Ovary (tissue), 9 donors: Measurements from ENCODE around the gene TMEFF2. TPM values are rescaled to one million over a fixed set of nuclear protein-coding genes. Genes with fewer than 3 reads are reported as not detected.

Source experiments
- DNase-seq, 5 donors: peaks; one replicate each; pipeline ENCODE4 v3.0.0-alpha.2; 2019 to 2020
- H3K27ac ChIP-seq, 2 donors: fragments of 200-600 bp; one replicate each; pipeline versions ENCODE4 v1.5.1 to v1.8.0; 2019 to 2022
- H3K27me3 ChIP-seq: fragments of 200-600 bp; one replicate; pipeline ENCODE4 v1.8.0; 2022
- H3K36me3 ChIP-seq: fragments of 200-600 bp; sonication (generic); one replicate; pipeline ENCODE4 v1.5.1; 2019
- H3K4me1 ChIP-seq: one replicate; pipeline ENCODE4 v1.8.1; 2013; ENCODE audit warnings: mild to moderate bottlenecking, moderate library complexity; ENCODE audit not compliant: insufficient read depth
- H3K4me3 ChIP-seq: fragments of 200-600 bp; sonication (generic); one replicate; pipeline ENCODE4 v1.5.1; 2017
- H3K9me3 ChIP-seq, 2 donors: fragments of 200-600 bp in 1 of 2; sonication (generic) in 1 of 2; one replicate each; pipeline versions ENCODE4 v1.5.1 to v1.8.1; 2013 to 2019; ENCODE audit warnings: mild to moderate bottlenecking in 1 of 2, moderate library complexity in 1 of 2
- EP300 ChIP-seq: sonication (generic); formaldehyde crosslinking; IDR thresholded peaks from one replicate; pipeline ENCODE4 v1.6.1; 2017; ENCODE audit warnings: antibody characterized with exemption
- POLR2A ChIP-seq: fragments of 450-650 bp; IDR thresholded peaks from one replicate; pipeline ENCODE4 v1.6.1; 2017; ENCODE audit warnings: antibody characterized with exemption, mild to moderate bottlenecking, moderate library complexity
- WGBS, 3 donors: extraction: QIAGEN DNeasy Blood & Tissue Kit in 1 of 3; methylation state at CpG; one replicate each; pipeline versions ENCODE4 v1.1.5 to v1.1.7; 2013 to 2017; 5-methylcytosine and 5-hydroxymethylcytosine counted together
- intact Hi-C, 4 donors: fragments of 100-400 bp; cut with DNase I; formaldehyde crosslinking; loops; one replicate each; pipeline versions ENCODE4 v1.11.0 to v1.15.1; 2022 to 2023
- polyA plus RNA-seq, 2 donors: library from polyadenylated mRNA; stranded (reverse); fragments of 200-250 nt in 1 of 2; fragments of 350-450 nt in 1 of 2; fragmentation: Illumina TruSeq in 1 of 2; extraction: RNeasy Lipid Tissue Mini Kit (QIAGEN cat#74804) in 1 of 2; gene quantifications; one replicate each; pipeline ENCODE4 v1.2.3, GENCODE V29; 2013 to 2014
- total RNA-seq, 7 donors: library from RNA; depleted of rRNA in 2 of 7; stranded (reverse); fragments of >200 nt in 2 of 7; fragmentation: NEBNext Ultra II Directional in 3 of 7; extraction: Animal tissue kit (Norgen Biotek cat#: 25700) in 3 of 7; gene quantifications; one replicate each; pipeline versions ENCODE4 v1.1.0 to v1.2.4, GENCODE V29; 2016 to 2023
- TF ChIP-seq, protein P1 (sequence below), 3 donors: fragments of 450-650 bp in 2 of 3; fragments of 200-600 bp in 1 of 3; IDR thresholded peaks; one replicate each; pipeline versions ENCODE4 v1.5.1 to v1.8.0; 2016 to 2022; ENCODE audit warnings: antibody characterized with exemption in 3 of 3, mild to moderate bottlenecking in 1 of 3
- donor health status: DM: no; HTN: no; CAD: no; lungs with moderate emphysema.
- donor health status: DM: no; HTN: no; CAD: no.
- donor health status: Bipolar disorder and iron deficiency.
- donor health status: DM: yes; HTN: yes; CAD: no.
- donor health status: DM: no; HTN: no; CAD: no.
- donor health status: DM: yes; HTN: yes; CAD: no.

Gene TMEFF2
- total and polyA plus RNA-seq, 9 donors: 0.05 to 0.34 (median 0.08) TPM; not detected in 5

DNA sequence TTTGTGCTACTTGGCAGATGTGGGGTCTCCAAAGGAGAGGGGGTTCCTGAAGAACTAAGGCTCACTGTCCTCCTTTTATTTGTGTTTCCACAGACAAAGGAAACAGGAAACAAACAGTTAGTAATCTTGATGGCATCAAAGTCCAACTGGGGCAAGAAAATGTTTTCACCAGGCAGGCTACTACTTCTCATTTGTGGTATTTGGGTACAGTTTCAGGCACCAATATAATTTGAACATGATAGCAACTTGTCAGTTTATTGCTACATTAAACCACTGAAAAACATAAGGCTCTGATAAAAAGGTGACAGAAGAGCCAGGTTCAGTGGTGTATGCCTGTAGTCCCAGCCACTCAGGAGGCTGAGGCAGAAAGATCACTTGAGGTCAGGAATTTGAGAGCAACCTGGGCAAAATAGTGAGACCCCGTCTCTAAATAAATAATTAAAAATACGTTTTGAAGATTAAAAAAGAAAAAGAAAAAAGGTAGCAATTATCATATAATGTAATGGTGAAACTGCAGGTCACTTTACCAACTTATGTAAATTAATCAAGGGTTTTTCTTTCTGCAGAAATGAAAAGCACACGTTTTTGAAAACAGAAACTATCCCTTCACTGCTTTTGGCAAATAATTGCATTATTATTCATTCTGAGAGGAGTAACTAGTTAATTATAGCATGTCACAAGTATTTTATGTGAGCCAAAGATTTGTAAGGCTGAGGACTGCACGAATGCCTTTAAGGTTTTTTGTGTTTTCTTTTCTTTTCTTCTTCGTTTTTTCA is 190.4 kb downstream of the TMEFF2 start:
- Histone ChIP-seq H3K9me3 (no peaks in the 10 kb centered on the region), H3K27me3 (no peaks in the 10 kb centered on the region), H3K27ac (no peak overlapping the region), H3K4me1 (no peaks in the 10 kb centered on the region), H3K4me3 (no peak overlapping the region), H3K36me3 (no peaks in the 10 kb centered on the region)
- TF ChIP-seq, protein P1, sequence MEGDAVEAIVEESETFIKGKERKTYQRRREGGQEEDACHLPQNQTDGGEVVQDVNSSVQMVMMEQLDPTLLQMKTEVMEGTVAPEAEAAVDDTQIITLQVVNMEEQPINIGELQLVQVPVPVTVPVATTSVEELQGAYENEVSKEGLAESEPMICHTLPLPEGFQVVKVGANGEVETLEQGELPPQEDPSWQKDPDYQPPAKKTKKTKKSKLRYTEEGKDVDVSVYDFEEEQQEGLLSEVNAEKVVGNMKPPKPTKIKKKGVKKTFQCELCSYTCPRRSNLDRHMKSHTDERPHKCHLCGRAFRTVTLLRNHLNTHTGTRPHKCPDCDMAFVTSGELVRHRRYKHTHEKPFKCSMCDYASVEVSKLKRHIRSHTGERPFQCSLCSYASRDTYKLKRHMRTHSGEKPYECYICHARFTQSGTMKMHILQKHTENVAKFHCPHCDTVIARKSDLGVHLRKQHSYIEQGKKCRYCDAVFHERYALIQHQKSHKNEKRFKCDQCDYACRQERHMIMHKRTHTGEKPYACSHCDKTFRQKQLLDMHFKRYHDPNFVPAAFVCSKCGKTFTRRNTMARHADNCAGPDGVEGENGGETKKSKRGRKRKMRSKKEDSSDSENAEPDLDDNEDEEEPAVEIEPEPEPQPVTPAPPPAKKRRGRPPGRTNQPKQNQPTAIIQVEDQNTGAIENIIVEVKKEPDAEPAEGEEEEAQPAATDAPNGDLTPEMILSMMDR (IDR thresholded peaks at IDR 0.05): no peak
- TF ChIP-seq POLR2A (no peak), EP300 (no peak)
- DNase-seq: no peak
- WGBS, 3 donors: 23 to 30% (median 28%) methylated on average over 5 of the region's 5 CpGs
- intact Hi-C loops: no loop called here

DNA sequence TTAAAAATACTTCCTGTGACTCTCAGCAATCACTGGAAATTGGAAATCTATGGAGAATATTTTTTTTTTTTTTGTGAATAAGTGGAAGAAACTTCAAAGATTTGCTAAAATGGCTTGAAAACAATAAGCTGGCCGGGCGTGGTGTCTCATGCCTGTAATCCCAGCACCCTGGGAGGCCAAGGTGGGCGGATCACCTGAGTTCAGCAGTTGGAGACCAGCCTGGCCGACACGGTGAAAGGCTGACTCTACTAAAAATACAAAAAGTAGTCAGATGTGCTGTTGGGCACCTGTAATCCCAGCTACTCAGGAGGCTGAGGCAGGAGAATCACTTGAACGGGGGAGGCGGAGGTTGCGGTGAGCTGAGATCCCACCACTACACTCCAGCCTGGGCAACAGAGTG is 192.3 kb downstream of the TMEFF2 start:
- intact Hi-C loops: no loop called here
- Histone ChIP-seq H3K4me3 (no peak overlapping the region), H3K4me1 (no peaks in the 10 kb centered on the region), H3K9me3 (no peaks in the 10 kb centered on the region), H3K27me3 (no peaks in the 10 kb centered on the region), H3K36me3 (no peaks in the 10 kb centered on the region), H3K27ac (no peak overlapping the region)
- WGBS, 3 donors: 93 to 97% (median 95%) methylated on average over 8 of the region's 8 CpGs
- DNase-seq: no peak
- no peak for TF ChIP-seq EP300
- no peak for TF ChIP-seq POLR2A
- TF ChIP-seq, protein P1 (IDR thresholded peaks at IDR 0.05): no peak

GRCh38 chr2:192000196-192000980 is 194.3 kb downstream of the TMEFF2 start:
- Histone ChIP-seq H3K4me1 (no peaks in the 10 kb centered on the region), H3K36me3 (no peaks in the 10 kb centered on the region), H3K4me3 (no peak overlapping the region), H3K9me3 (no peaks in the 10 kb centered on the region), H3K27me3 (no peaks in the 10 kb centered on the region), H3K27ac (no peak overlapping the region)
- DNase-seq: no peak
- TF ChIP-seq, protein P1 (IDR thresholded peaks at IDR 0.05): no peak
- TF ChIP-seq EP300: no peak
- intact Hi-C loops: no loop called here
- 91 to 95% (median 94%) methylated on average over 1 of the region's 1 CpG for WGBS, 3 donors

DNA sequence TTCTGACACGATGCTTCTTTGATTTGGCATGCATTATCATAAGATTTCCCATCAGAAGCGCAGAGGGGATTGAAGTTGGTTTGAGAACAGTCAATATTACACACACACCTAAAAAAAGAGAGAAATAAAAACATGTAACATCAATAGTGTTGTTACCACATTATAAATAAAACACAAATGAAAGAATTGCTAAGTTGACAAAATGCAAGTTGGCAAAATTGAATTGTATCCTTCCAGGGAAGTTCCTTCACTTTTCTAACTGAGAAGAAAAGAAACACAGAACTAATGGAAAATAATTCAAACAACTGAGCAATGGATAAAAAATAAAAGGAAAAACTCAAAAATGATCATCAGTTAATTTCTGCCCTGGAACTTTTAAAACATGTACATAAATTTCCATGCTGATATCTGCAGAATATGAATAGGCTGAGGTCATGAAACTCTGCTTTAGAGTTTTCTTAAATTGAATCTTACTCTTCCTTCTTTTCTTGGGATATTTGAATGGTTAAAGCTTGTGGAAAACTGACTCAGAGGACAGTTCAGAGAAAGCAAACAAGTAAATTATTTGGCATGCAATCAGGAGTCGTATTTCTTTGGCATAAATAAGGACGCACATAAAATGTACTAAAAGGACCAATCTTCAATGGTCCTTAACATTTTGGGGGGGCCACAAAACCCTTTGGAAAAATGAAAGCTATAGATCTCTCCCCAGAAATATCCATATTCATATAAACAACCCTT is 195.5 kb downstream of the TMEFF2 start:
- no peak overlapping the region for H3K27ac ChIP-seq
- no peaks in the 10 kb centered on the region for H3K4me1 ChIP-seq
- DNase-seq: no peak
- intact Hi-C loops: no loop called here
- WGBS, 3 donors: 57 to 67% (median 65%) methylated on average over 4 of the region's 4 CpGs
- no peaks in the 10 kb centered on the region for H3K36me3 ChIP-seq
- no peak overlapping the region for H3K4me3 ChIP-seq
- H3K27me3 ChIP-seq: no peaks in the 10 kb centered on the region
- no peaks in the 10 kb centered on the region for H3K9me3 ChIP-seq
- TF ChIP-seq, protein P1 (IDR thresholded peaks at IDR 0.05): no peak
- TF ChIP-seq POLR2A (no peak), EP300 (no peak)
